H9 (cell line): Measurements from ENCODE around the gene SNX30. TPM values are rescaled to one million over a fixed set of nuclear protein-coding genes. Genes with fewer than 3 reads are reported as not detected.

ENCODE experiments used
- DNase-seq: peaks from one replicate; pipeline ENCODE4 v3.0.0-alpha.2; 2017
- H2AFZ ChIP-seq: one replicate; pipeline ENCODE4 v1.6.1; 2013; ENCODE audit warnings: mild to moderate bottlenecking, low read length, control low read depth, moderate library complexity
- H2AK5ac ChIP-seq: 2 replicates; pipeline ENCODE4 v1.6.1; 2013; ENCODE audit warnings: low read length, control low read depth, mixed read lengths; ENCODE audit not compliant: insufficient read length
- H2BK120ac ChIP-seq: one replicate; pipeline ENCODE4 v1.6.1; 2013; ENCODE audit warnings: low read depth, mild to moderate bottlenecking, low read length, control low read depth, inconsistent platforms; ENCODE audit not compliant: poor library complexity, severe bottlenecking
- H2BK12ac ChIP-seq: 2 replicates; pipeline ENCODE4 v1.6.1; 2013; ENCODE audit warnings: low read length, control low read depth, mixed read lengths, low read depth; ENCODE audit not compliant: insufficient read length
- H2BK15ac ChIP-seq: 2 replicates; pipeline ENCODE4 v1.6.1; 2013; ENCODE audit warnings: low read depth, low read length, control low read depth
- H2BK20ac ChIP-seq: one replicate; pipeline ENCODE4 v1.6.1; 2013; ENCODE audit warnings: low read depth, mild to moderate bottlenecking, low read length, control low read depth, inconsistent platforms; ENCODE audit not compliant: poor library complexity, severe bottlenecking
- H2BK5ac ChIP-seq: 2 replicates; pipeline ENCODE4 v1.6.1; 2013; ENCODE audit warnings: low read length, control low read depth, mixed read lengths; ENCODE audit not compliant: insufficient read length
- H3K14ac ChIP-seq: 2 replicates; pipeline ENCODE4 v1.6.1; 2013; ENCODE audit warnings: low read length, control low read depth; ENCODE audit not compliant: insufficient read depth
- H3K18ac ChIP-seq: 2 replicates; pipeline ENCODE4 v1.6.1; 2013; ENCODE audit warnings: low read depth, mild to moderate bottlenecking, mixed read lengths, low read length, control low read depth; ENCODE audit not compliant: insufficient read length
- H3K23ac ChIP-seq: 2 replicates; pipeline ENCODE4 v1.6.1; 2013; ENCODE audit warnings: low read length, control low read depth, mixed read lengths, low read depth; ENCODE audit not compliant: insufficient read length
- H3K23me2 ChIP-seq: 2 replicates; pipeline ENCODE4 v1.6.1; 2013; ENCODE audit warnings: low read depth, mild to moderate bottlenecking, mixed read lengths, low read length, control low read depth; ENCODE audit not compliant: insufficient read length, poor library complexity, severe bottlenecking
- H3K27ac ChIP-seq: 2 replicates; pipeline ENCODE4 v1.5.1; 2013; ENCODE audit warnings: low read length, control low read depth, mixed read lengths, low read depth; ENCODE audit not compliant: insufficient read length
- H3K27me3 ChIP-seq: 2 replicates; pipeline ENCODE4 v1.6.1; 2013; ENCODE audit warnings: low read length, control low read depth, inconsistent platforms; ENCODE audit not compliant: insufficient read depth
- H3K4ac ChIP-seq: 2 replicates; pipeline ENCODE4 v1.6.1; 2013; ENCODE audit warnings: low read depth, mild to moderate bottlenecking, control low read depth, inconsistent platforms, low read length, moderate library complexity
- H3K4me1 ChIP-seq: 2 replicates; pipeline ENCODE4 v1.6.1; 2013; ENCODE audit warnings: low read length, control low read depth, inconsistent platforms; ENCODE audit not compliant: insufficient read depth
- H3K4me2 ChIP-seq: 2 replicates; pipeline ENCODE4 v1.6.1; 2013; ENCODE audit warnings: low read length, control low read depth, mixed read lengths; ENCODE audit not compliant: insufficient read length, insufficient read depth
- H3K56ac ChIP-seq: 2 replicates; pipeline ENCODE4 v1.6.1; 2013; ENCODE audit warnings: low read depth, mild to moderate bottlenecking, mixed read lengths, low read length, control low read depth; ENCODE audit not compliant: insufficient read length
- H3K79me1 ChIP-seq: 2 replicates; pipeline ENCODE4 v1.6.1; 2013; ENCODE audit warnings: low read depth, mild to moderate bottlenecking, moderate library complexity, low read length, control low read depth, inconsistent platforms; ENCODE audit not compliant: insufficient read depth, poor library complexity, severe bottlenecking
- H3K79me2 ChIP-seq: 2 replicates; pipeline ENCODE4 v1.6.1; 2013; ENCODE audit warnings: low read length, control low read depth, inconsistent platforms; ENCODE audit not compliant: insufficient read depth
- H3K9ac ChIP-seq: 2 replicates; pipeline ENCODE4 v1.6.1; 2013; ENCODE audit warnings: low read length, control low read depth, mixed read lengths; ENCODE audit not compliant: insufficient read length; ENCODE audit errors: extremely low read depth
- H3K9me3 ChIP-seq: one replicate; pipeline ENCODE4 v1.6.1; 2013; ENCODE audit warnings: low read depth, low read length, inconsistent platforms; ENCODE audit not compliant: control insufficient read depth
- H3T11ph ChIP-seq: one replicate; pipeline ENCODE4 v1.6.1; 2013; ENCODE audit warnings: mild to moderate bottlenecking, low read length, control low read depth, inconsistent platforms
- H4K20me1 ChIP-seq: one replicate; pipeline ENCODE4 v1.6.1; 2013; ENCODE audit not compliant: control insufficient read depth, insufficient read length, insufficient read depth
- H4K5ac ChIP-seq: 2 replicates; pipeline ENCODE4 v1.6.1; 2013; ENCODE audit warnings: low read depth, mild to moderate bottlenecking, mixed read lengths, low read length, control low read depth; ENCODE audit not compliant: insufficient read length
- H4K8ac ChIP-seq: replicated peaks from 2 replicates; pipeline ENCODE4 v1.6.1; 2013; ENCODE audit warnings: low read length, control low read depth, mixed read lengths, low read depth; ENCODE audit not compliant: insufficient read length
- H4K91ac ChIP-seq: 2 replicates; pipeline ENCODE4 v1.6.1; 2013; ENCODE audit warnings: low read depth, mild to moderate bottlenecking, moderate library complexity, mixed read lengths, low read length, control low read depth; ENCODE audit not compliant: insufficient read length
- H3K27ac Mint-ChIP-seq, 3 experiments: 2 replicates in 2 of 3; 3 replicates in 1 of 3; pipeline ENCODE4 v1.8.0; 2020 to 2021; ENCODE audit warnings: mixed read lengths in 3 of 3, mild to moderate bottlenecking in 1 of 3, moderate library complexity in 1 of 3
- H3K27me3 Mint-ChIP-seq: 2 replicates; pipeline ENCODE4 v1.8.0; 2021; ENCODE audit warnings: low read depth, mild to moderate bottlenecking, moderate library complexity, mixed read lengths
- H3K36me3 Mint-ChIP-seq, 3 experiments: 2 replicates in 2 of 3; 3 replicates in 1 of 3; pipeline ENCODE4 v1.8.0; 2020 to 2021; ENCODE audit warnings: low read depth in 3 of 3, mixed read lengths in 3 of 3; ENCODE audit not compliant: insufficient read depth in 1 of 3
- H3K4me1 Mint-ChIP-seq, 2 experiments: 2 replicates each; pipeline ENCODE4 v1.8.0; 2020; ENCODE audit warnings: mixed read lengths in 2 of 2
- H3K4me3 Mint-ChIP-seq, 2 experiments: 2 replicates in 1 of 2; 3 replicates in 1 of 2; pipeline ENCODE4 v1.8.0; 2020 to 2021; ENCODE audit warnings: mild to moderate bottlenecking in 2 of 2, mixed read lengths in 2 of 2, moderate library complexity in 1 of 2
- H3K9me3 Mint-ChIP-seq, 2 experiments: 2 replicates in 1 of 2; 3 replicates in 1 of 2; pipeline ENCODE4 v1.8.0; 2020; ENCODE audit warnings: mild to moderate bottlenecking in 2 of 2, mixed read lengths in 2 of 2, moderate library complexity in 1 of 2
- CTCF ChIP-seq: fragments of 200-600 bp; sonication (generic); conservative IDR thresholded peaks from 3 replicates; pipeline ENCODE4 v1.8.0; 2021; ENCODE audit warnings: antibody characterized with exemption, mild to moderate bottlenecking
- WGBS: extraction: QIAGEN DNeasy Blood & Tissue Kit; methylation state at CpG from one replicate; pipeline ENCODE4 v1.1.7; 2013; ENCODE audit warnings: missing lambda C conversion rate, low lambda C conversion rate, mixed read lengths; ENCODE audit not compliant: insufficient read length; ENCODE audit errors: extremely low coverage; 5-methylcytosine and 5-hydroxymethylcytosine counted together
- total RNA-seq: library from RNA; stranded (reverse); gene quantifications from 2 replicates; pipeline ENCODE4 v1.2.1, GENCODE V29; 2021

The SNX30 gene
- total RNA-seq, 1 experiment from 2014 or later: 10.3 TPM

GRCh38 chr9:112868461-112868860, 117.9 kb downstream of the SNX30 start:
- H3K9me3 ChIP-seq: no peaks in the 10 kb centered on the region
- H4K91ac ChIP-seq: no peak overlapping the region

More at GRCh38 chr9:112868461-112868860, 117.9 kb downstream of the SNX30 start:
- Histone ChIP-seq H3K9ac (no peak overlapping the region), H4K20me1 (no peaks in the 10 kb centered on the region), H2AFZ (no peak overlapping the region), H2BK5ac (no peak overlapping the region), H3K14ac (no peak overlapping the region), H2BK12ac (no peak overlapping the region), H3T11ph (no peak overlapping the region), H3K79me1 (no peaks in the 10 kb centered on the region), H3K4me2 (no peak overlapping the region), H3K4me1 (peaks cover 9% of the 10 kb centered on the region; the same call in 1 of the 2 replicates), H3K4ac (no peak overlapping the region), H2AK5ac (no peak overlapping the region), H3K18ac (no peak overlapping the region), H3K23me2 (no peaks in the 10 kb centered on the region), H2BK15ac (no peak overlapping the region), H3K79me2 (no peaks in the 10 kb centered on the region), H3K23ac (no peak overlapping the region), H3K27ac (no peak overlapping the region), H2BK120ac (no peak overlapping the region), H3K27me3 (no peaks in the 10 kb centered on the region), H2BK20ac (no peak overlapping the region), H4K5ac (no peak overlapping the region), H4K8ac (no peak overlapping the region), H3K56ac (no peak overlapping the region)
- H3K27ac Mint-ChIP-seq: no peak overlapping the region; a peak in 1 of 7 replicates
- DNase-seq: no peak
- peaks cover 8 to 28% (median 24%) of the 10 kb centered on the region in 3 experiments for H3K36me3 Mint-ChIP-seq
- H3K4me3 Mint-ChIP-seq: no peak overlapping the region
- H3K9me3 Mint-ChIP-seq: peaks cover 0 to 5% of the 10 kb centered on the region in 2 experiments; a peak in 3 of 5 replicates
- no peak for TF ChIP-seq CTCF
- WGBS: no CpG with 5 or more reads among the region's 10 CpGs
- H3K27me3 Mint-ChIP-seq: no peaks in the 10 kb centered on the region
- peaks cover 19 to 26% of the 10 kb centered on the region in 2 experiments for H3K4me1 Mint-ChIP-seq
